ENCODE measurements around the gene ZFYVE19.

Gene ZFYVE19

DNA sequence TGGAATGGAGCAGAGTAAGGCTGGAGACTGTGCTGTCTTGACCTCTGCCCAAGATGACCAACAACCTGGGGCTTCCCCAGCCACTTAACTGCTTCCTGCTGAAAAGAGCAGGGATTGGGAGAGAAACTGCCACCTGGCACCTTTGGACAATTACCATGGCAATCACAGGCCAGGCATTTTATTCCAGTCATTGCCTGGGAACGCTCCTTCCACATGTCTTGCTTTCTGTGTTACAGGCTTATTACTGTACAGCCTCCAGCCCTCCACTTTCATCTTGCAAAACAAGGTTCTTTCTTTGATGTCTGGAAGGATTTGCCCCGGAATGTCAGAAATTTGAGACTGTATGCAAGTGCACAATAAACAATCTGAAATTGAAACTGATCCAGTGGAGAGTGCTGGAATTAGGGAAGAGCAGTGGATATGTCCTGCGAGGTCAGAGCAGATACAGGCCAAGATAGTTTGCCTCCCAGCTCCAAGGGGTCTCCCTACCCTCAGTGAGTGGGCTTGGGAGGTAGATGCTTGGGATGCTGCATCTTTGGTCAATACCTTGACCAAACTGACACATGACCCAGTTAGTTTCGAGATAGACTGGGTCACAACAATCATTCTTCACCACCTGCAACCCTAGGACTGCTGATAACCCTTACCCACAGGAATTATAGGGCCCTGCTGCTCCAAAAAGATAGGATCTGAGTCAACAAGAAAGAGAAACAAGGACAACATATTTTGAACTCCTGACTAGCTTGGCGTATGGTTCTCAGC, 19.0 kb downstream of the ZFYVE19 start:
- H3K4me3 ChIP-seq (ENCODE audit: control insufficient read depth, low read depth, low read length): no peak overlapping the region
- DNase-seq (ENCODE audit: low read depth): no peak
- TF ChIP-seq, protein P1, sequence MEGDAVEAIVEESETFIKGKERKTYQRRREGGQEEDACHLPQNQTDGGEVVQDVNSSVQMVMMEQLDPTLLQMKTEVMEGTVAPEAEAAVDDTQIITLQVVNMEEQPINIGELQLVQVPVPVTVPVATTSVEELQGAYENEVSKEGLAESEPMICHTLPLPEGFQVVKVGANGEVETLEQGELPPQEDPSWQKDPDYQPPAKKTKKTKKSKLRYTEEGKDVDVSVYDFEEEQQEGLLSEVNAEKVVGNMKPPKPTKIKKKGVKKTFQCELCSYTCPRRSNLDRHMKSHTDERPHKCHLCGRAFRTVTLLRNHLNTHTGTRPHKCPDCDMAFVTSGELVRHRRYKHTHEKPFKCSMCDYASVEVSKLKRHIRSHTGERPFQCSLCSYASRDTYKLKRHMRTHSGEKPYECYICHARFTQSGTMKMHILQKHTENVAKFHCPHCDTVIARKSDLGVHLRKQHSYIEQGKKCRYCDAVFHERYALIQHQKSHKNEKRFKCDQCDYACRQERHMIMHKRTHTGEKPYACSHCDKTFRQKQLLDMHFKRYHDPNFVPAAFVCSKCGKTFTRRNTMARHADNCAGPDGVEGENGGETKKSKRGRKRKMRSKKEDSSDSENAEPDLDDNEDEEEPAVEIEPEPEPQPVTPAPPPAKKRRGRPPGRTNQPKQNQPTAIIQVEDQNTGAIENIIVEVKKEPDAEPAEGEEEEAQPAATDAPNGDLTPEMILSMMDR (conservative IDR thresholded peaks at IDR 0.05; ENCODE audit: control insufficient read depth, insufficient read depth, low read depth, low read length): no peak

DNA sequence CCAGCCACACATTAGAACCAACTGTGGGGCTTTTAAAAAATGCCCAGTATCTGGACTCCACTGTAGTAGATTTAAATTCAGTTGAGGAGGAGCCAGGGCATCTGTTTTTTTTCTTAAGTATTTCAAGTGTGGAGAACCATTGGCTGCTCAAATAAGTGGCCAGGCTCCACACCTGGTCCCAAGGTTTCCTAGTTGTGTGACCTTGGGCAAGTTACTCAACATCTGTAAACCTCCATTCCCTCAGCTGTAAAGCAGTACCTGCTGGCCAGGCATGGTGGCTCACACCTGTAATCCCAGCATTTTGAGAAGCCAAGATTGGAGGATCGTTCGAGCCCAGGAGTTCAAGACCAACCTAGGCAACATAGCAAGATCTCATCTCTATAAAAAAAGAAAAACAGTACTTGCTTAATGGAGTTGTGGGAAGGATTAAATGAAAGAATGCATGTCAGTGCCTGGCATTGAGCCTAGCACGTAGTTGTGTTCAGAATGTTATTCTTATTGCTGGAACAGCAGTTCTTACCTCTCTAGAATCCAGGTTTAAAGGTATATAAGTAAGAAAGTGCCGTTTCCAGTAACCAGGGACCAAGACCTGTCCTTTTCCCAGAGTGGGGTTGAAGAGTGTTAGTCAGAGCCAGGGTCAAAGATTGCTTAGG, 19.7 kb downstream of the ZFYVE19 start:
- TF ChIP-seq, protein P1 (conservative IDR thresholded peaks at IDR 0.05; ENCODE audit: control insufficient read depth, insufficient read depth, low read depth, low read length): no peak
- H3K4me3 ChIP-seq (ENCODE audit: control insufficient read depth, low read depth, low read length): no peak overlapping the region
- no peak for DNase-seq (ENCODE audit: low read depth)

DNA sequence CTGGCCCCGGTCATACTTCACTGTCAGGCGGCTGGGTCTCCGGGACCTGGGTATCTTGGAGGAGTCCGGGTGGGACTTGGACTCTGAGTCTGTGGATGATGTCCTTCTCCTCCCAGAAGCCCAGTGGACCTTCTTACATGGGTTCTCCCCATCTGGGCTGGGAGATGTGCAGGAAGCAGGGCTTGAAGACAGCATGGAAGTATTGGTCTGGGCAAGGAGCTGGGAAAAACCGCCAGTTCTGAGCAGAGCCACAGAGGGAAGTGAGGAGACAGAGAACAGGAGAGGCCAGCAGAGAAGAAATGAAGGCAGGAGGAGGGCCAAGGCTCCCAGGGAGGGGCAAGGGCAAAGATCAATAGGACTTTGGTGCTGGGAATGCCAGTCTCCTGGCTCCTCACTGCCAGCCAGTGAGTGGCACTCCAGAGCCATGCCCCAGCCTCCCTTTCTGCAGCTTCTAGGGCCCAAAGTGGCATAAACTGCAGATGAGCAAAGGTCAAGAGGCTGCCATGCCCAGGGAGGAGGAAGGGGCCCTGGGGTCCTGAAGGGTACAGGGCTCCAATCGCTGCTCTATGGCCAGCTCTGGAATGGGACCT, 21.7 kb downstream of the ZFYVE19 start, which contains the start of gene PPP1R14D:
TSS of gene PPP1R14D (minus strand) at position 262 of the 590 bp plus-strand sequence. CDS start at position 195, 67 bp downstream.
- no peak for DNase-seq (ENCODE audit: low read depth)
- TF ChIP-seq, protein P1 (conservative IDR thresholded peaks at IDR 0.05; ENCODE audit: control insufficient read depth, insufficient read depth, low read depth, low read length): no peak
- H3K4me3 ChIP-seq (ENCODE audit: control insufficient read depth, low read depth, low read length): no peak within 1 kb of the TSS

DNA sequence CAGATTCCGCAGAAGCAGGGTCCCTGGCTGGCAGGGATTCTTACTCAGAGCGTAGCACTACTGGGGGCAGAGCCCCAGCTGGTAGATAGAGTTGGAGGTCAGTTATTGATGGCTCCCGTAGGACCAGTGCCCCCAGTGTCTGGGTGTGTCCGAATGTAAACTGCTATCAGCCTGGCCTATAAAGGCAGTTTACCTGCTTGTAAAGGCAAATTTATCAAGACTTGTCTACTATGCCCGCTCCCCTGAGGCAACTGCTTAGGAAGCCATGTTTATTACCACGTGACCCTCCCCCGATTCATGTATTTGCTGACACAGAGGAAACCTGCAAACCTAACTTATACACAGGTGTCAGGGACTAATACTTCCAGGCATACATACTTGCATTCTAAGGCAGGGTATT, 22.2 kb downstream of the ZFYVE19 start:
- TF ChIP-seq, protein P1 (conservative IDR thresholded peaks at IDR 0.05; ENCODE audit: control insufficient read depth, insufficient read depth, low read depth, low read length): no peak
- DNase-seq (ENCODE audit: low read depth): no peak
- H3K4me3 ChIP-seq (ENCODE audit: control insufficient read depth, low read depth, low read length): no peak overlapping the region

DNA sequence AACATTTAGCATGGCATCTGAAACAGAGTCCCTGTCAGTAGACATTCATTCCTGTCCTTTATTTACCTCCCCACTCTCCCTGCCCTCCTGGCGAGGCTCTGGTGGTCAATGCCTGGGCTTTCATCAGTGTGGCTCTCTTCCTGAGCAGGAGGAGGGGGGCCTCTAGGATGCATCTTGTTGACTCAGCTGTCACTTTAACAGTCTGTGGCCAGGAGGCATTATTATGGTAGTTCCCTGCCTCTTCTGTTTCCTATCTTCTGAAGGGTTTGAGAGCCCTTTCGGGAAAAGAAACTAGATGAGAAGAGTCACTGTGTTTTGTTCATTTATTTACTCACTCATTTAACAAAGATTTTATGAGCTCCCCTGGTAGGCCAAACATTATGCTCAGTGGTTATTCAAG, 24.0 kb downstream of the ZFYVE19 start:
- no peak for DNase-seq (ENCODE audit: low read depth)
- no peak overlapping the region for H3K4me3 ChIP-seq (ENCODE audit: control insufficient read depth, low read depth, low read length)
- TF ChIP-seq, protein P1 (conservative IDR thresholded peaks at IDR 0.05; ENCODE audit: control insufficient read depth, insufficient read depth, low read depth, low read length): no peak

DNA sequence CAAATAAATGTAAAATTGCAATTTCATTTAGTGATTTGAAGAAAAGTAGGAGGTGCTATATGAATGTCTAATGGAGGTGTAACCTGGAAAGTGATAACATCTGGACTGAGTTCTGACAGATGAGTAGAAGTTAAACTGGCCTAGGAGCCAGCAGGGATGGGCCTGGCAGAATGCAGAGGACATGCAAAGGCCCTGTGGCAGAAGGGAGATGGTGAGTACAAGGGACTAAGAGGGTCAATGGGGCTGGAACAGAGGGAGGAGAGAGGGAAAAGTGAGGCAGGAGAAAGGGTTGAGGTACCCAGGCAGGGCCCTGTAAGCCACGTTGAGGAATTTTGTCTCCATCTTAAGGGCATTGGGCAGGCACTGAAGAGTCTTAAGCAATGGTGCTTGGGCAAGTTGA, 25.0 kb downstream of the ZFYVE19 start:
- DNase-seq (ENCODE audit: low read depth): no peak
- TF ChIP-seq, protein P1 (conservative IDR thresholded peaks at IDR 0.05; ENCODE audit: control insufficient read depth, insufficient read depth, low read depth, low read length): no peak
- no peak overlapping the region for H3K4me3 ChIP-seq (ENCODE audit: control insufficient read depth, low read depth, low read length)

All from fibroblast of mammary gland (primary cell).